Nephron (organoid): ENCODE measurements around the gene DDX5.

ENCODE experiments used
- H3K27ac Mint-ChIP-seq, 3 experiments: 2 replicates each; pipeline ENCODE4 v1.8.0; 2020; ENCODE audit warnings: mixed read lengths in 3 of 3, mild to moderate bottlenecking in 2 of 3, moderate library complexity in 1 of 3
- H3K27me3 Mint-ChIP-seq: 2 replicates; pipeline ENCODE4 v1.8.0; 2021; ENCODE audit warnings: low read depth, mild to moderate bottlenecking, moderate library complexity, mixed read lengths
- H3K36me3 Mint-ChIP-seq: 2 replicates; pipeline ENCODE4 v1.8.0; 2020; ENCODE audit warnings: low read depth, mixed read lengths
- H3K4me1 Mint-ChIP-seq: 2 replicates; pipeline ENCODE4 v1.8.0; 2020; ENCODE audit warnings: mixed read lengths
- H3K4me3 Mint-ChIP-seq, 3 experiments: 2 replicates each; pipeline ENCODE4 v1.8.0; 2020; ENCODE audit warnings: mild to moderate bottlenecking in 3 of 3, mixed read lengths in 3 of 3, moderate library complexity in 2 of 3
- H3K9me3 Mint-ChIP-seq: 2 replicates; pipeline ENCODE4 v1.8.0; 2020; ENCODE audit warnings: mixed read lengths
- TF ChIP-seq, protein P1 (sequence below), 3 experiments: fragments of 200-600 bp; sonication (generic); IDR thresholded peaks; one replicate each; pipeline ENCODE4 v1.5.0; 2021; ENCODE audit warnings: antibody characterized with exemption in 3 of 3; ENCODE audit not compliant: unreplicated experiment in 3 of 3

Gene DDX5

DNA sequence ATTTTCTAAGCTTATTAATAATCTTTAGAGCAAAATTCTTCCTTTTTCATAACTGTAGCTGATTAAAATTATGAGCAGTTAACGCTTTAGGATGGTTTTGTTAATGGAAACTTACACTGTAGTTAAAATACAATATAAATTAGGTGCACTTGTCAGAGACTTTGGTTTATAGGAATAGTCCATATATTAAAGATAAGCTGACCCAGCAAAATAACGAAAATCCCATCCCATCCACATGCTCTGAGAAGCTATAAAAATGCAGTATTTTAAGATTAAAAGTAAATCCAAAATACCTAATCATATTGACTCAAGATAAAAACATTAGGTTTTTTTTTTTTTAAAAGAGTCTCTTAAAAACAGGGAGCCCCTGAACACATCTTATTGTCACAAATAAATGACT, 38.7 kb upstream of the DDX5 start:
- H3K27me3 Mint-ChIP-seq: no peaks in the 10 kb centered on the region
- no peak overlapping the region for H3K27ac Mint-ChIP-seq
- peaks cover 37% of the 10 kb centered on the region for H3K36me3 Mint-ChIP-seq
- H3K4me1 Mint-ChIP-seq: no peaks in the 10 kb centered on the region
- no peak overlapping the region for H3K4me3 Mint-ChIP-seq
- H3K9me3 Mint-ChIP-seq: no peaks in the 10 kb centered on the region
- TF ChIP-seq, protein P1, sequence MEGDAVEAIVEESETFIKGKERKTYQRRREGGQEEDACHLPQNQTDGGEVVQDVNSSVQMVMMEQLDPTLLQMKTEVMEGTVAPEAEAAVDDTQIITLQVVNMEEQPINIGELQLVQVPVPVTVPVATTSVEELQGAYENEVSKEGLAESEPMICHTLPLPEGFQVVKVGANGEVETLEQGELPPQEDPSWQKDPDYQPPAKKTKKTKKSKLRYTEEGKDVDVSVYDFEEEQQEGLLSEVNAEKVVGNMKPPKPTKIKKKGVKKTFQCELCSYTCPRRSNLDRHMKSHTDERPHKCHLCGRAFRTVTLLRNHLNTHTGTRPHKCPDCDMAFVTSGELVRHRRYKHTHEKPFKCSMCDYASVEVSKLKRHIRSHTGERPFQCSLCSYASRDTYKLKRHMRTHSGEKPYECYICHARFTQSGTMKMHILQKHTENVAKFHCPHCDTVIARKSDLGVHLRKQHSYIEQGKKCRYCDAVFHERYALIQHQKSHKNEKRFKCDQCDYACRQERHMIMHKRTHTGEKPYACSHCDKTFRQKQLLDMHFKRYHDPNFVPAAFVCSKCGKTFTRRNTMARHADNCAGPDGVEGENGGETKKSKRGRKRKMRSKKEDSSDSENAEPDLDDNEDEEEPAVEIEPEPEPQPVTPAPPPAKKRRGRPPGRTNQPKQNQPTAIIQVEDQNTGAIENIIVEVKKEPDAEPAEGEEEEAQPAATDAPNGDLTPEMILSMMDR (IDR thresholded peaks at IDR 0.05; ENCODE audit: unreplicated experiment in 3 of 3): no peak

- no peak overlapping the region for H3K27ac Mint-ChIP-seq
- no peaks in the 10 kb centered on the region for H3K27me3 Mint-ChIP-seq
- H3K4me1 Mint-ChIP-seq: no peaks in the 10 kb centered on the region
- H3K36me3 Mint-ChIP-seq: peaks cover 54% of the 10 kb centered on the region
- H3K4me3 Mint-ChIP-seq: no peak overlapping the region
- no peaks in the 10 kb centered on the region for H3K9me3 Mint-ChIP-seq
- TF ChIP-seq, protein P1 (IDR thresholded peaks at IDR 0.05; ENCODE audit: unreplicated experiment in 3 of 3): no peak
These were observed 34.2 kb upstream of the DDX5 start for GRCh38 chr17:64540118-64540776.

DNA sequence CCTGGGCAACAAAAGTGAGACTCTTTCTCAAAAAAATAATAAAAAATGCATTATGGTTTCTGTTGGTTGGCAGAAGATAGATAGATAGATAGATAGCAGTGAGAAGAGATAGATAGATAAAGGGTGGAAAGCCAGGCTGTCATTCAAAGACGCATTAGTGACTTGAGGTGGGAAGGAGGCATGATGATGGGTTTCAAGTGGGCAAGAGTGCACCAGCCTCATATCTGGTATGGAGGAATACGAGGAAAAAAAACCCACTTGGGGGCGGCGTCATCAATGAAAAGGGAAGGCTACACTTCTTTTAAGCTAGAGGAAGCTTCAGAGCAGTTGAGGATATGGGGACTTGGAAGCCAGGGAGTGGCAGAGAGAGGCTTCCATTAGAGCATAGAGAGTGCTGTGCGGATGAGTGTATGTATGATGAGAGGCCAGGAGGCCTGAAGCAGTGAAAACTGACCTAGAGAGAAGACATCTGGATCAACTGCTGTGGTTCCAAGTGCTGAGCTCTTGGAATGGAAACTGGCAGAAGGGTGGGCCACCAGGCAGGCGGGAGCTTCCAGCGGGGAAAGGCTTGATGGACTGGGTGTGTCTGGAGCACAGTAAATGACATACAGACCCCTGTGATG, 32.5 kb upstream of the DDX5 start:
- Mint-ChIP-seq H3K36me3 (peaks cover 62% of the 10 kb centered on the region), H3K9me3 (no peaks in the 10 kb centered on the region), H3K27ac (peak overlapping the region in 1 of 3 experiments; percentile 42), H3K4me1 (no peaks in the 10 kb centered on the region), H3K4me3 (no peak overlapping the region), H3K27me3 (no peaks in the 10 kb centered on the region)
- TF ChIP-seq, protein P1 (IDR thresholded peaks at IDR 0.05; ENCODE audit: unreplicated experiment in 3 of 3): no peak

DNA sequence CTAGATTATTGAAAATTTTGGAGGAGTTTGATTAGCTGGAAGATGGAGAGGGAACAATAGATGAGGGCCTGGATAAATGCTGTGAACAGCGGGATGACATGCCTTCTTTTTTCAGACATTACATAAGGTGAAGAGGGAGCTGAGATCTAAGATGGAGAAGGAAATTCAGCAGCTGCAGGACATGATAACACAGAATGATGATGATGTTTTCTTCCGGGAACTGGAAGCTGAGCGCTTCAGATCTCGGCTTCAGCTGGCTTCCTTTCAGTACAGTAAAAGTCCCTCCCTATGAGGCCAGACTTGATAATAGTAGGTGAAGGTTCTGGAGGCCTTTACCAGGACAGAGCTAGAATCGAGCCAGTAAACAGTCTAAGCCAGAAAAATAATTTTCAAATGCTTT, 31.4 kb upstream of the DDX5 start:
- TF ChIP-seq, protein P1 (IDR thresholded peaks at IDR 0.05; ENCODE audit: unreplicated experiment in 3 of 3): no peak
- Mint-ChIP-seq H3K9me3 (no peaks in the 10 kb centered on the region), H3K27ac (no peak overlapping the region), H3K4me3 (no peak overlapping the region), H3K27me3 (no peaks in the 10 kb centered on the region), H3K4me1 (no peaks in the 10 kb centered on the region), H3K36me3 (peaks cover 67% of the 10 kb centered on the region)

GRCh38 chr17:64536913-64537312, 30.8 kb upstream of the DDX5 start:
- TF ChIP-seq, protein P1 (IDR thresholded peaks at IDR 0.05; ENCODE audit: unreplicated experiment in 3 of 3): no peak
- no peaks in the 10 kb centered on the region for H3K27me3 Mint-ChIP-seq
- no peak overlapping the region for H3K27ac Mint-ChIP-seq
- H3K36me3 Mint-ChIP-seq: peaks cover 67% of the 10 kb centered on the region
- no peaks in the 10 kb centered on the region for H3K9me3 Mint-ChIP-seq
- H3K4me1 Mint-ChIP-seq: no peaks in the 10 kb centered on the region
- no peak overlapping the region for H3K4me3 Mint-ChIP-seq

DNA sequence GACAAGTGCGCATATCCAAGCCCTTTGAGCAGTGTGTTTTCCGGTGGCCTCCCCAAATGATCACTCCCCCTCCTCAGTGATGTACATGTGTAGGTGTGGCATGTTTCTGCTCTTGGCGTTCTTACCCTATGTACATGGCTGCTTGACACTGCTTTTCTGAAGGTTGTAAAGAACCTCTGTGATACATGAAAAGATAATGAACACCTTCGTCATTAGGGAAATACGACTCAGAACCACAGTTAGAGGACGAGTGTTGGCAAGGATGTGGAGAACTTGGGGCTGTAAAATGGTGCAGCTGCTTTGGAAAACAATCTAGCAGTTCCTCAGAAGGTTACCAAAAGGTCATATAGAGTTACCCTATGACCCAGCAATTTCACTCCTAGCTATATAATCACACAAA, 29.3 kb upstream of the DDX5 start:
- no peaks in the 10 kb centered on the region for H3K27me3 Mint-ChIP-seq
- TF ChIP-seq, protein P1 (IDR thresholded peaks at IDR 0.05; ENCODE audit: unreplicated experiment in 3 of 3): no peak
- H3K9me3 Mint-ChIP-seq: no peaks in the 10 kb centered on the region
- H3K36me3 Mint-ChIP-seq: peaks cover 75% of the 10 kb centered on the region
- no peaks in the 10 kb centered on the region for H3K4me1 Mint-ChIP-seq
- H3K4me3 Mint-ChIP-seq: no peak overlapping the region
- no peak overlapping the region for H3K27ac Mint-ChIP-seq
